BJ (cell line): Measurements from ENCODE around the gene AHRR. TPM values are rescaled to one million over a fixed set of nuclear protein-coding genes. Genes with fewer than 3 reads are reported as not detected.
A peak's percentile ranks its signal among the peaks of the same experiment; 100 is the strongest.

Experiments
- CTCF ChIA-PET: fragments of 350-600 bp; formaldehyde crosslinking; extraction: SDS; loops from one replicate; lab custom pipeline; 2021; ENCODE audit warnings: antibody characterized with exemption, inconsistent platforms; lab: Yijun Ruan, JAX
- POLR2A ChIA-PET: fragments of 300-600 bp; sonication (Branson Sonifier 250); formaldehyde crosslinking; extraction: SDS; loops from one replicate; lab custom pipeline; 2021; ENCODE audit warnings: antibody characterized with exemption; lab: Charles Lee
- DNase-seq: peaks from one replicate; pipeline ENCODE4 v3.0.0-alpha.2; 2011; ENCODE audit warnings: low read depth
- H3K27me3 ChIP-seq: 2 replicates; pipeline ENCODE4 v1.6.0; 2011; ENCODE audit warnings: low read length; ENCODE audit not compliant: control insufficient read depth, insufficient read depth
- H3K36me3 ChIP-seq: 2 replicates; pipeline ENCODE4 v1.5.1; 2011; ENCODE audit warnings: low read length; ENCODE audit not compliant: control insufficient read depth, insufficient read depth
- H3K4me3 ChIP-seq: 2 replicates; pipeline ENCODE4 v1.5.1; 2011; ENCODE audit warnings: low read depth, mild to moderate bottlenecking, control low read depth, low read length
- CTCF ChIP-seq: IDR thresholded peaks from 2 replicates; pipeline ENCODE4 v1.5.1; 2011; ENCODE audit warnings: low read depth, mild to moderate bottlenecking, control low read depth, inconsistent platforms, low read length, moderate library complexity; ENCODE audit not compliant: insufficient read depth
- polyA plus RNA-seq: library from polyadenylated mRNA; depleted of rRNA; stranded (reverse); fragments of >200 nt; gene quantifications from 2 replicates; pipeline ENCODE4 v1.2.3, GENCODE V29; 2011

The AHRR gene
- polyA plus RNA-seq, 1 experiment: 36.4 TPM

DNA sequence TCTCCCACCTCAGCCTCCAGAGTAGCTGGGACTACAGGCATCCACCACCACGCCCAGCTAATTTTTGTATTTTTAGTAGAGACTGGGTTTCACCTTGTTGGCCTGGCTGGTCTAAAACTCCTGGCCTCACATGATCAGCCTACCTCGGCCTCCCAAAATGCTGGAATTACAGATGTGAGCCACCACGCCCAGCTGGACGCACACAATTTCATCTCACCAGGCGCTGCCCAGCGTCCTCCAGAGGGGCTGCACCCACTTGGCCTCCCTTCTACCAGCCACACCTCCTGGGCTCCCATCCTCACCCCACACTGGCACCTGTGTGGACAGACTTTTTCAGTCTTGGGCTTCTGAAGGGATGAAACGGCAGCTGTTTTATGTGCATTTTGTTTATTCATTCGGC lies 117.7 kb downstream of the AHRR start:
- peaks cover 5% of the 10 kb centered on the region for H3K36me3 ChIP-seq
- no peaks in the 10 kb centered on the region for H3K27me3 ChIP-seq
- CTCF ChIA-PET: interaction anchor here (1.3 to 1.8 kb wide), 3 partner anchors 9 to 122 kb away, joined by 3 to 6 read pairs (median 4); partner anchors contain the start of gene AHRR
- H3K4me3 ChIP-seq: no peak overlapping the region
- POLR2A ChIA-PET: no interaction called here
- no peak for TF ChIP-seq CTCF
- DNase-seq: no peak

DNA sequence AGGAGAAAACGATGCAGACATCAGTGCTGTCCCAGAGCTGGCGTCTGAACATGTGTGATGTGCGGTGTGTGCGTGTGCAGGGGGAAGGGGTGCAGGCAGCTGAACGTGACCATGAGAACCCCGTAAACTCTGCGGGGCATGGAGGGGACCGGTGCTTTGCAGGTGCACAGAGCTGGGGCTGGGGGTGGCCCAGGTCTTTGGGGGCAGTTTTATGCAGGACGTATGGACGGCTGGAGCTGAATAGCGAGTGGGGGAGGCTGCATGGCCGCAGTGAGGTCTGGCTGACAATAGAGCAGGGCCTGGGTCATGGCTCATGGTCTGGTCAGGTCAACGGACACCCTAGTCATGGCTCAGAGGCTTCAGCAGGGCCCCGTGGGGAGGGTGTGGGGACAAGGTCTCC lies 118.1 kb downstream of the AHRR start:
- CTCF ChIA-PET: interaction anchor here (1.3 to 1.8 kb wide), 3 partner anchors 9 to 123 kb away, joined by 3 to 6 read pairs (median 4); partner anchors contain the start of gene AHRR

DNA sequence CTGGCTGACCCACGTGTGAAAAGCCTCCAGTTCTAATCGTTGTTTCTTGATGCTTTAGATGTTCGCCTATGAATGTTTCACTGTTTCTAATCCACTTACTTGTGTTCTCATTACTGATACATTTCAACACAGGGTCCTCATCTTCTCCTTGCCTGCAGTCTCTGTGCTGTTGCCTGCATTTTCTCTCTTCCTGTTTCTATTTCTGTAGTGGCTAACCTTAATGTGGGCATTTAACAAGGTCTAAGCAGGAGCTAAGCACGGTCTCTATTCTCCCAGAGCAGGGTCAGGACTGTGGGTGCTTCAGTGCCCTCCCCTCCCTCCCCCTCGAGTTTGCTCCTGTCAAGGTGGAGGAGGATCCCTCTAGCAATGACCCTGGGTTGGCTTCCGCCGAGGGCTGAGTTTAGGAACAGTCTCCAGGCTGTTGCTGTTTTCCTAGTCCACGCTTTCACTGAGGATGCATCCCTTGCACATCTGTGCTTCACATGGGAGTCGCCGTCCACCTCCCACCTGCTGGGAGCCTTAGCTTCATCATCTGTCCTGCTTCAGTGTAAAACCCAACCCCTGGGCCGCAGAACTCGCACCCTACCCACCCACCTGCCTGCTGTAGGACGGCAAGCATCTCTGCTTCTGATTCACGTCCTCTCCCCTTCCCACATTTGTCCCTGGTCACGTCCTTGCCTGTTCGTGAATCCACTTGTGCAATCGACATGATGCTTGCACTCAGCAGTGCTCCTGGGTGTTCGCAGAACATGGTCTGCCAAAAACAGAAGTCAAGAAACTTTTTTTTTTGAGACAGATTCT lies 119.1 kb downstream of the AHRR start:
- H3K36me3 ChIP-seq: peaks cover 2% of the 10 kb centered on the region
- H3K27me3 ChIP-seq: no peaks in the 10 kb centered on the region
- ChIA-PET CTCF (interaction anchor here (0.8 to 1.8 kb wide), 4 partner anchors 10 to 124 kb away, joined by 3 to 6 read pairs (median 4); partner anchors contain the start of gene AHRR), POLR2A (no interaction called here)
- no peak for DNase-seq
- no peak for TF ChIP-seq CTCF
- no peak overlapping the region for H3K4me3 ChIP-seq

More for the DNA sequence above, 118.1 kb downstream of the AHRR start:
- peaks cover 3% of the 10 kb centered on the region for H3K36me3 ChIP-seq
- no peak overlapping the region for H3K4me3 ChIP-seq
- DNase-seq: no peak
- no peak for TF ChIP-seq CTCF
- no peaks in the 10 kb centered on the region for H3K27me3 ChIP-seq
- POLR2A ChIA-PET: no interaction called here

- peak overlapping the region; percentile 87 for H3K4me3 ChIP-seq
- TF ChIP-seq CTCF: no peak
- ChIA-PET POLR2A (no interaction called here), CTCF (no interaction called here)
- peaks cover 2% of the 10 kb centered on the region; the same call in 1 of the 2 replicates for H3K36me3 ChIP-seq
- no peaks in the 10 kb centered on the region for H3K27me3 ChIP-seq
- DNase-seq: no peak
Observed at GRCh38 chr5:441996-442334, 120.5 kb downstream of the AHRR start.

GRCh38 chr5:442335-443238 lies 121.1 kb downstream of the AHRR start, which contains the start of gene EXOC3:
Gene EXOC3, plus strand, starts transcription at chr5:443176. Its CDS starts 3,030 bp downstream, at chr5:446206.
- Histone ChIP-seq H3K4me3 (peak within 1 kb of the TSS; percentile 87), H3K36me3 (peaks cover 4% of the 10 kb centered on the region), H3K27me3 (no peaks in the 10 kb centered on the region)
- TF ChIP-seq CTCF: no peak
- CTCF ChIA-PET: no interaction called here
- POLR2A ChIA-PET: no interaction called here
- no peak for DNase-seq
